Hepatocyte (in vitro differentiated cells): ENCODE data around the gene MARK3. TPM values are rescaled to one million over a fixed set of nuclear protein-coding genes. Genes with fewer than 3 reads are reported as not detected.

Source experiments
- DNase-seq: peaks from one replicate; pipeline ENCODE4 v3.0.0-alpha.2; 2016; ENCODE audit warnings: low spot score
- H2AFZ ChIP-seq: fragments of 200-600 bp; sonication (generic); 2 replicates; pipeline ENCODE4 v1.6.0; 2016; ENCODE audit warnings: antibody characterized with exemption, mild to moderate bottlenecking
- H3K27ac ChIP-seq: fragments of 200-600 bp; sonication (generic); 2 replicates; pipeline ENCODE4 v1.5.1; 2016; ENCODE audit warnings: mild to moderate bottlenecking
- H3K27me3 ChIP-seq: fragments of 200-600 bp; sonication (generic); 2 replicates; pipeline ENCODE4 v1.6.1; 2016
- H3K36me3 ChIP-seq: fragments of 200-600 bp; sonication (generic); replicated peaks from 2 replicates; pipeline ENCODE4 v1.5.1; 2016; ENCODE audit warnings: low read depth; ENCODE audit not compliant: insufficient read depth
- H3K4me1 ChIP-seq: fragments of 200-600 bp; sonication (generic); 2 replicates; pipeline ENCODE4 v1.5.1; 2016; ENCODE audit warnings: mild to moderate bottlenecking, moderate library complexity; ENCODE audit not compliant: insufficient read depth
- H3K4me2 ChIP-seq: fragments of 200-600 bp; sonication (generic); 2 replicates; pipeline ENCODE4 v1.6.0; 2016
- H3K4me3 ChIP-seq: fragments of 200-600 bp; sonication (generic); 2 replicates; pipeline ENCODE4 v1.5.1; 2016; ENCODE audit warnings: mild to moderate bottlenecking
- H3K79me2 ChIP-seq: fragments of 200-600 bp; sonication (generic); 2 replicates; pipeline ENCODE4 v1.6.0; 2017; ENCODE audit warnings: mild to moderate bottlenecking
- H3K9me2 ChIP-seq: fragments of 200-600 bp; sonication (generic); replicated peaks from 2 replicates; pipeline ENCODE4 v1.6.0; 2017; ENCODE audit warnings: mild to moderate bottlenecking; ENCODE audit not compliant: insufficient read depth
- H3K9me3 ChIP-seq: fragments of 200-600 bp; sonication (generic); 2 replicates; pipeline ENCODE4 v1.5.1; 2016; ENCODE audit warnings: low read depth, mild to moderate bottlenecking
- H4K20me1 ChIP-seq: fragments of 200-600 bp; sonication (generic); 2 replicates; pipeline ENCODE4 v1.6.0; 2016; ENCODE audit warnings: mild to moderate bottlenecking; ENCODE audit not compliant: insufficient read depth, poor library complexity, severe bottlenecking
- EZH2 ChIP-seq: fragments of 200-600 bp; sonication (generic); IDR thresholded peaks from 2 replicates; pipeline ENCODE4 v1.6.1; 2016; ENCODE audit warnings: antibody characterized with exemption, mild to moderate bottlenecking, borderline replicate concordance
- EZH2phosphoT487 ChIP-seq: fragments of 200-600 bp; sonication (generic); IDR thresholded peaks from one replicate; pipeline ENCODE4 v1.6.1; 2018; ENCODE audit warnings: antibody characterized with exemption, mild to moderate bottlenecking, low read depth, moderate library complexity; ENCODE audit not compliant: unreplicated experiment, severe bottlenecking
- WGBS: methylation state at CpG from one replicate; pipeline ENCODE4 v1.1.6; 2016; ENCODE audit warnings: low lambda C conversion rate; ENCODE audit errors: missing lambda C conversion rate; 5-methylcytosine and 5-hydroxymethylcytosine counted together
- polyA plus RNA-seq: library from polyadenylated mRNA; unstranded; fragments of >200 nt; fragmentation: Nextera tagmentation; extraction: Ambion mirVana; gene quantifications from 2 replicates; pipeline ENCODE4 v1.2.1, GENCODE V29; 2016
- total RNA-seq: library from RNA; depleted of rRNA; stranded (reverse); fragments of >200 nt; gene quantifications from 2 replicates; pipeline ENCODE4 v1.2.3, GENCODE V29; 2014
- TF ChIP-seq, protein P1 (sequence below): fragments of 200-600 bp; sonication (generic); IDR thresholded peaks from 2 replicates; pipeline ENCODE4 v1.5.1; 2016; ENCODE audit warnings: antibody characterized with exemption, mild to moderate bottlenecking; ENCODE audit not compliant: poor library complexity

Gene MARK3
- total and polyA plus RNA-seq, 2 experiments from 2014 or later = 56.3 to 71.7 TPM

DNA sequence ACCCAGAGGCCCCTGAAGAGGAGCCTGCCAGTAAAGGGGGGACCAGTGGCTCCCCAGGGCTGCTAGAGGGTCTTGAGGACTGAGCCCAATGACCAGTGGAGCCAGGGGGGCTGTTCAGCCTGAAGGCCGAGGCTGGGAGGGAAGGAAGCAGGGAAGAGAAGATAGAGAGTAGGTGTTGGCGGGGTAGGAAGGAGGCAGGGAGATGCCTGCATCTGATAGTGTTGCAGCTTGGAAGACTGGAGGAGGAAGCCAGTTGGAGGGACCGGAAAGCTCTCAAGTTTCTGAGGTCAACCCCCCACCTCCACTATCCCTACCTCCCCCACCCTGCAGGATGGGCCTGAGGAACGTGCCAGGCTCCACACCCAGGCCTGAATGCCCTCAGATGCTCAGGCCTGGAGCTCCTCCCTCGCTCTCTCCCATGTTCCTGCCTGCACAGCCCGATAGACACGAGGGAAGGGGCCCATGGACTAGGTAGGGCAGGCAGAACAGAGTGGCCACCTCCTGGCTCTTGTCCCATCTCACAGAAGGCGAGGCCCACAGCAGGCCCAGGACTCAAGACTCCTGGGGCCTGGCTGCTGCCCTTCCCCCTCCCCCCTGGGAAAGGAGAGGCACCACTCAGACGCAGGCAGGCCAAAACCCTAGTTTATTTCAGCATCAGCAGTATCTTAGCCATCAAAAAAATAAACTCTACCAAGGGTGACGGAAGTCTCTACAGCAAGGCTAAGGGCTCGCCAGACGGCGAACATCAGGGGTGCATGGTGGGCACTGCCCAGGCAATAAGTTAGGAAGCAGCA is 134.0 kb downstream of the MARK3 start:
- Histone ChIP-seq H3K36me3 (no peaks in the 10 kb centered on the region), H3K9me3 (no peaks in the 10 kb centered on the region), H3K27ac (peak overlapping the region; percentile 90), H4K20me1 (peaks cover 27% of the 10 kb centered on the region), H3K4me1 (peaks cover 40% of the 10 kb centered on the region), H3K9me2 (no peaks in the 10 kb centered on the region), H3K79me2 (peaks cover 25% of the 10 kb centered on the region), H2AFZ (no peak overlapping the region), H3K4me2 (peak overlapping the region; percentile 100), H3K4me3 (no peak overlapping the region), H3K27me3 (peaks cover 4% of the 10 kb centered on the region)
- peak; percentile 39 for DNase-seq
- TF ChIP-seq EZH2phosphoT487 (no peak), EZH2 (no peak)
- TF ChIP-seq, protein P1, sequence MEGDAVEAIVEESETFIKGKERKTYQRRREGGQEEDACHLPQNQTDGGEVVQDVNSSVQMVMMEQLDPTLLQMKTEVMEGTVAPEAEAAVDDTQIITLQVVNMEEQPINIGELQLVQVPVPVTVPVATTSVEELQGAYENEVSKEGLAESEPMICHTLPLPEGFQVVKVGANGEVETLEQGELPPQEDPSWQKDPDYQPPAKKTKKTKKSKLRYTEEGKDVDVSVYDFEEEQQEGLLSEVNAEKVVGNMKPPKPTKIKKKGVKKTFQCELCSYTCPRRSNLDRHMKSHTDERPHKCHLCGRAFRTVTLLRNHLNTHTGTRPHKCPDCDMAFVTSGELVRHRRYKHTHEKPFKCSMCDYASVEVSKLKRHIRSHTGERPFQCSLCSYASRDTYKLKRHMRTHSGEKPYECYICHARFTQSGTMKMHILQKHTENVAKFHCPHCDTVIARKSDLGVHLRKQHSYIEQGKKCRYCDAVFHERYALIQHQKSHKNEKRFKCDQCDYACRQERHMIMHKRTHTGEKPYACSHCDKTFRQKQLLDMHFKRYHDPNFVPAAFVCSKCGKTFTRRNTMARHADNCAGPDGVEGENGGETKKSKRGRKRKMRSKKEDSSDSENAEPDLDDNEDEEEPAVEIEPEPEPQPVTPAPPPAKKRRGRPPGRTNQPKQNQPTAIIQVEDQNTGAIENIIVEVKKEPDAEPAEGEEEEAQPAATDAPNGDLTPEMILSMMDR = no peak
- WGBS = 71% methylated on average over 12 of the region's 13 CpGs

DNA sequence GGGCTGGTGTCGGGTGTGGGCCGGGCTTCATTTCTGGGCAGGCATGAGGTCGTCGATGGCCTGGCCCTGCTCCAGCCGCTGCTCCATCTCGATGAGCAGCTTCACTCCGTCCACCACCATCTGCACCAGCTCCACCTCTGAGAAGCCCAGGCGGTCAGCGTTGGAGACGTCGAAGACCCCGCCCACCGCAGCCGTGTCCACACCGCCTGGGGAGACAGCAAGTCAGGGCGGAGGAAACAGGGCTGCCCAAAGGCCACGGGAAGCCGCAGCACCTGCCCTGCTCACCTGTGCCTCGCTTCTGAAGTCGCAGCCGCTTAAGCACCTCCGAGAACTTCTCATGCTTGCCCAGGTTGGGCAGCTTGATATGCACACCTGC is 134.6 kb downstream of the MARK3 start:
- Histone ChIP-seq H3K9me3 (no peaks in the 10 kb centered on the region), H3K4me1 (peaks cover 46% of the 10 kb centered on the region), H3K4me2 (peak overlapping the region; percentile 100), H3K79me2 (peaks cover 25% of the 10 kb centered on the region), H2AFZ (no peak overlapping the region), H4K20me1 (peaks cover 27% of the 10 kb centered on the region), H3K36me3 (no peaks in the 10 kb centered on the region), H3K27ac (peak overlapping the region; percentile 90), H3K27me3 (peaks cover 4% of the 10 kb centered on the region), H3K4me3 (no peak overlapping the region), H3K9me2 (no peaks in the 10 kb centered on the region)
- DNase-seq = peak; percentile 36
- no peak for TF ChIP-seq EZH2phosphoT487
- TF ChIP-seq, protein P1 = no peak
- no peak for TF ChIP-seq EZH2
- 82% methylated on average over 22 of the region's 22 CpGs for WGBS

DNA sequence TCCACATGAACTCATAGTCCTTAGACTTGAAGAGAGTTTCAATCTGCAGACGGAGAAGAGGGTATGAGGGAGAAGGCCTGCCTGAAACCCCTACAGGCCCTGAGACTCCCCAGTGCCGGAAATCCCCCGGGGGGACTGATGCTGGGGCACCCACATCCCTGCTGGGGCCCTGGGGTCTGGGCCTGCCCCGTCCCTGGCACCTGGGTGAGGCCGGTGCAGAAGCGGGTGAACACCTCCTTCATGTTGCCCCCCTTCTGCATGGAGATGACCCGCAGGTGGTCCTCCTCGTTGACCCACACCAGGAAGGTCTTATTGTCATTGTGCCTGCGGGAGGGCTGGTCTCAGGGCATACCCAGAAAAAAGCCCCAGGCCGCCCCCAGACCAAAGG is 135.0 kb downstream of the MARK3 start:
- peak overlapping the region; percentile 90 for H3K27ac ChIP-seq
- WGBS = 75% methylated on average over 10 of the region's 10 CpGs
- H3K36me3 ChIP-seq = no peaks in the 10 kb centered on the region
- H3K4me3 ChIP-seq = peak overlapping the region; percentile 91
- peaks cover 27% of the 10 kb centered on the region for H4K20me1 ChIP-seq
- DNase-seq = peak; percentile 8
- TF ChIP-seq EZH2phosphoT487 (no peak), EZH2 (no peak)
- TF ChIP-seq, protein P1 = no peak
- no peak overlapping the region for H2AFZ ChIP-seq
- peak overlapping the region; percentile 100 for H3K4me2 ChIP-seq
- no peaks in the 10 kb centered on the region for H3K9me2 ChIP-seq
- H3K4me1 ChIP-seq = peaks cover 47% of the 10 kb centered on the region
- peaks cover 4% of the 10 kb centered on the region for H3K27me3 ChIP-seq
- no peaks in the 10 kb centered on the region for H3K9me3 ChIP-seq
- peaks cover 25% of the 10 kb centered on the region for H3K79me2 ChIP-seq
